ENCODE results near the gene GPR158. TPM values are rescaled to one million over a fixed set of nuclear protein-coding genes. Genes with fewer than 3 reads are reported as not detected.

Gene GPR158
- total RNA-seq, 2 experiments from 2014 or later: not detected

GRCh38 chr10:25261558-25261957 lies 86.8 kb downstream of the GPR158 start:
- H4K20me1 ChIP-seq (ENCODE audit: insufficient read depth, low read length): no peaks in the 10 kb centered on the region
- no peak overlapping the region for H2AFZ ChIP-seq (ENCODE audit: low read length)
- H3K9me2 ChIP-seq (ENCODE audit: insufficient read depth, low read length): no peaks in the 10 kb centered on the region
- no peak overlapping the region for H3K4me3 ChIP-seq (ENCODE audit: low read depth, low read length, poor library complexity, severe bottlenecking)
- no peaks in the 10 kb centered on the region for H3K36me3 ChIP-seq (ENCODE audit: insufficient read depth, low read length)
- intact Hi-C loops (cut with micrococcal nuclease; ENCODE audit: unreplicated experiment): no loop called here
- no peaks in the 10 kb centered on the region for H3K9me3 ChIP-seq (ENCODE audit: low read length)
- no TSS peak for BruUV-seq (replicated peaks)
- no peak overlapping the region for H3K4me2 ChIP-seq (ENCODE audit: low read length)
- DNase-seq (ENCODE audit: low spot score): no peak
- H3K79me2 ChIP-seq (ENCODE audit: insufficient read depth, low read depth, low read length): no peaks in the 10 kb centered on the region
- POLR2A ChIA-PET: interaction anchor here (0.6 to 1.1 kb wide), 2 partner anchors 8 to 287 kb away, joined by 3 read pairs; no protein-coding TSS in a partner anchor
- no peaks in the 10 kb centered on the region for H3K4me1 ChIP-seq (ENCODE audit: insufficient read depth, low read length, poor library complexity, severe bottlenecking)
- no peak for TF ChIP-seq EZH2phosphoT487 (IDR thresholded peaks at IDR 0.05; ENCODE audit: borderline replicate concordance, low read depth, low read length)
- H3K27ac ChIP-seq (ENCODE audit: low read depth, low read length, poor library complexity, severe bottlenecking): no peak overlapping the region
- CTCF ChIA-PET (ENCODE audit: unreplicated experiment): no interaction called here

GRCh38 chr10:25263931-25264330 lies 89.1 kb downstream of the GPR158 start:
- POLR2A ChIA-PET: no interaction called here
- Histone ChIP-seq H3K27ac (ENCODE audit: low read depth, low read length, poor library complexity, severe bottlenecking) (no peak overlapping the region), H3K79me2 (ENCODE audit: insufficient read depth, low read depth, low read length) (no peaks in the 10 kb centered on the region), H3K36me3 (ENCODE audit: insufficient read depth, low read length) (no peaks in the 10 kb centered on the region), H2AFZ (ENCODE audit: low read length) (no peak overlapping the region), H4K20me1 (ENCODE audit: insufficient read depth, low read length) (no peaks in the 10 kb centered on the region), H3K4me3 (ENCODE audit: low read depth, low read length, poor library complexity, severe bottlenecking) (no peak overlapping the region), H3K9me2 (ENCODE audit: insufficient read depth, low read length) (no peaks in the 10 kb centered on the region), H3K4me2 (ENCODE audit: low read length) (no peak overlapping the region), H3K4me1 (ENCODE audit: insufficient read depth, low read length, poor library complexity, severe bottlenecking) (no peaks in the 10 kb centered on the region), H3K9me3 (ENCODE audit: low read length) (no peaks in the 10 kb centered on the region)
- TF ChIP-seq, protein P1, sequence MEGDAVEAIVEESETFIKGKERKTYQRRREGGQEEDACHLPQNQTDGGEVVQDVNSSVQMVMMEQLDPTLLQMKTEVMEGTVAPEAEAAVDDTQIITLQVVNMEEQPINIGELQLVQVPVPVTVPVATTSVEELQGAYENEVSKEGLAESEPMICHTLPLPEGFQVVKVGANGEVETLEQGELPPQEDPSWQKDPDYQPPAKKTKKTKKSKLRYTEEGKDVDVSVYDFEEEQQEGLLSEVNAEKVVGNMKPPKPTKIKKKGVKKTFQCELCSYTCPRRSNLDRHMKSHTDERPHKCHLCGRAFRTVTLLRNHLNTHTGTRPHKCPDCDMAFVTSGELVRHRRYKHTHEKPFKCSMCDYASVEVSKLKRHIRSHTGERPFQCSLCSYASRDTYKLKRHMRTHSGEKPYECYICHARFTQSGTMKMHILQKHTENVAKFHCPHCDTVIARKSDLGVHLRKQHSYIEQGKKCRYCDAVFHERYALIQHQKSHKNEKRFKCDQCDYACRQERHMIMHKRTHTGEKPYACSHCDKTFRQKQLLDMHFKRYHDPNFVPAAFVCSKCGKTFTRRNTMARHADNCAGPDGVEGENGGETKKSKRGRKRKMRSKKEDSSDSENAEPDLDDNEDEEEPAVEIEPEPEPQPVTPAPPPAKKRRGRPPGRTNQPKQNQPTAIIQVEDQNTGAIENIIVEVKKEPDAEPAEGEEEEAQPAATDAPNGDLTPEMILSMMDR (conservative IDR thresholded peaks at IDR 0.05; ENCODE audit: low read length): no peak
- no peak for TF ChIP-seq EZH2phosphoT487 (IDR thresholded peaks at IDR 0.05; ENCODE audit: borderline replicate concordance, low read depth, low read length)
- DNase-seq (ENCODE audit: low spot score): no peak
- intact Hi-C loops (cut with micrococcal nuclease; ENCODE audit: unreplicated experiment): no loop called here
- no TSS peak for BruUV-seq (replicated peaks)
- CTCF ChIA-PET (ENCODE audit: unreplicated experiment): no interaction called here

- ChIA-PET POLR2A (interaction anchor here (0.6 to 1.0 kb wide), 2 partner anchors 8 to 23 kb away, joined by 3 to 4 read pairs; no protein-coding TSS in a partner anchor), CTCF (ENCODE audit: unreplicated experiment) (no interaction called here)
- Histone ChIP-seq H3K9me2 (ENCODE audit: insufficient read depth, low read length) (no peaks in the 10 kb centered on the region), H3K4me3 (ENCODE audit: low read depth, low read length, poor library complexity, severe bottlenecking) (no peak overlapping the region), H3K27ac (ENCODE audit: low read depth, low read length, poor library complexity, severe bottlenecking) (no peak overlapping the region), H2AFZ (ENCODE audit: low read length) (no peak overlapping the region), H4K20me1 (ENCODE audit: insufficient read depth, low read length) (no peaks in the 10 kb centered on the region), H3K36me3 (ENCODE audit: insufficient read depth, low read length) (no peaks in the 10 kb centered on the region), H3K4me2 (ENCODE audit: low read length) (no peak overlapping the region), H3K79me2 (ENCODE audit: insufficient read depth, low read depth, low read length) (no peaks in the 10 kb centered on the region), H3K9me3 (ENCODE audit: low read length) (no peaks in the 10 kb centered on the region), H3K4me1 (ENCODE audit: insufficient read depth, low read length, poor library complexity, severe bottlenecking) (no peaks in the 10 kb centered on the region)
- TF ChIP-seq, protein P1 (conservative IDR thresholded peaks at IDR 0.05; ENCODE audit: low read length): no peak
- TF ChIP-seq EZH2phosphoT487 (IDR thresholded peaks at IDR 0.05; ENCODE audit: borderline replicate concordance, low read depth, low read length): no peak
- no peak for DNase-seq (ENCODE audit: low spot score)
- intact Hi-C loops (cut with micrococcal nuclease; ENCODE audit: unreplicated experiment): no loop called here
- BruUV-seq (replicated peaks): no TSS peak
These were observed 103.4 kb downstream of the GPR158 start for GRCh38 chr10:25278180-25278579.

Data from OCI-LY7 (cell line).